Measurements from ENCODE around the gene CHAC2. TPM values are rescaled to one million over a fixed set of nuclear protein-coding genes. Genes with fewer than 3 reads are reported as not detected.

The CHAC2 gene
- total RNA-seq, 1 experiment from 2014 or later: 10.5 TPM

DNA sequence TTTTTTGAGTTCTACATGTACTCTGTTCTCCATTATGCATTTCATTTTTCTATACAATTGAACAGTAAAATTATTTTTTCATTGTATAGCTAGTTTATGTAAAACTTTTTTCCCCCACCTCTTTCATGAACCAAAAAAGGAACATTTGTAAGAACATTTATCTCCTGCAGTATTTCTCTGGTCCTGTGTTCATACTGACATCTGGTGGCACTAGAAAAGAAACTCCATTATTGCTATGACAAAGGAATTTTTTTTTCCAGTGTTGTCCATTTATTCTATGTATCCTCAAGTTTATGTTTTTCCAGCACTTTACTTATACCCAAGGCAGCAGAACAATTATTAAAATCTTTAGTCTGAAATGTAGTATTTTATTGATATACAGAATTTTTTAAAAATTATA, 27.4 kb upstream of the CHAC2 start:
- TF ChIP-seq, protein P1, sequence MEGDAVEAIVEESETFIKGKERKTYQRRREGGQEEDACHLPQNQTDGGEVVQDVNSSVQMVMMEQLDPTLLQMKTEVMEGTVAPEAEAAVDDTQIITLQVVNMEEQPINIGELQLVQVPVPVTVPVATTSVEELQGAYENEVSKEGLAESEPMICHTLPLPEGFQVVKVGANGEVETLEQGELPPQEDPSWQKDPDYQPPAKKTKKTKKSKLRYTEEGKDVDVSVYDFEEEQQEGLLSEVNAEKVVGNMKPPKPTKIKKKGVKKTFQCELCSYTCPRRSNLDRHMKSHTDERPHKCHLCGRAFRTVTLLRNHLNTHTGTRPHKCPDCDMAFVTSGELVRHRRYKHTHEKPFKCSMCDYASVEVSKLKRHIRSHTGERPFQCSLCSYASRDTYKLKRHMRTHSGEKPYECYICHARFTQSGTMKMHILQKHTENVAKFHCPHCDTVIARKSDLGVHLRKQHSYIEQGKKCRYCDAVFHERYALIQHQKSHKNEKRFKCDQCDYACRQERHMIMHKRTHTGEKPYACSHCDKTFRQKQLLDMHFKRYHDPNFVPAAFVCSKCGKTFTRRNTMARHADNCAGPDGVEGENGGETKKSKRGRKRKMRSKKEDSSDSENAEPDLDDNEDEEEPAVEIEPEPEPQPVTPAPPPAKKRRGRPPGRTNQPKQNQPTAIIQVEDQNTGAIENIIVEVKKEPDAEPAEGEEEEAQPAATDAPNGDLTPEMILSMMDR (IDR thresholded peaks at IDR 0.05; ENCODE audit: unreplicated experiment): peak; percentile 54
- CTCF ChIA-PET: interaction anchor here (0.6 to 2.7 kb wide), 7 partner anchors 36 to 1733 kb away, joined by 3 to 9 read pairs (median 3); no protein-coding TSS in a partner anchor

DNA sequence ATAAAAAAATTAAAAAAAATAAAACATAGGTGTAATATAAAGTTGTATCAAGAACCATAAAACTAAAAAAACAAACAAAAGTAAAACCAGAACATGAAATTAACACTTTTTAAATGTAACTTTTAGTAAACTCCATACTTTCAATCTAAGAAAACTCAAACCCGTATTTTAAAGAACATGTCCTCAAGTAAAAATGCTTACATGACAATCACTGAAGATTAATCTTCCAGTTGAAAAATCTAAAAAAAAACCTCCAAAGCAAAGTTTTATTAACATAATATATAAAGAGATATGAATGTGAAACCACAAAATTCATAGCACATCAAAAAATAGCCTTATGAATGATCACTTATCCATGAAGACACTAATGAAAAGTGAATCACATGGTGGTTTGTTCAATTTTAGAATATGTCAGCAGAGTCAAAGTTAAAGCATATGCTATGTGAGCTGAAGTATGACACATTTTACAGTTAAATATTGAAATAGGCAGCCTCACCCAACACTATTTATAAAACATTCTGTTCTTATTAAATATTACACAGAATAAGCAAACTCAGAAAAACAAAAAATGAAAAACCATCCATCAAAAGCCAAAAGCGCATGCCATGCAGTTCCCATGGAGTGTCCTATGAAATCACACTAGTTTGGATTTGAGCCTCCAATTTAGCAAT, 23.1 kb upstream of the CHAC2 start:
- Mint-ChIP-seq H3K9me3 (ENCODE audit: unreplicated experiment) (no peaks in the 10 kb centered on the region), H3K4me3 (ENCODE audit: unreplicated experiment) (no peak overlapping the region), H3K27ac (ENCODE audit: low read depth, unreplicated experiment) (peak overlapping the region; percentile 67), H3K27me3 (ENCODE audit: insufficient read depth, unreplicated experiment) (no peaks in the 10 kb centered on the region), H3K4me1 (ENCODE audit: insufficient read depth, unreplicated experiment) (peaks cover 7% of the 10 kb centered on the region), H3K36me3 (ENCODE audit: insufficient read depth, unreplicated experiment) (peaks cover 7% of the 10 kb centered on the region)
- POLR2A ChIA-PET: interaction anchor here (0.7 to 1.5 kb wide), 3 partner anchors 23 to 128 kb away, joined by 3 to 12 read pairs (median 6); partner anchors contain the start of gene CHAC2
- DNase-seq (ENCODE audit: unreplicated experiment): no peak
- TF ChIP-seq, protein P1 (IDR thresholded peaks at IDR 0.05; ENCODE audit: unreplicated experiment): no peak
- intact Hi-C loops (cut with micrococcal nuclease): loop anchor here (5.0 kb wide), 1 partner anchor 542 kb away; no protein-coding TSS in a partner anchor
- no TSS peak for BruUV-seq (replicated peaks)
- CTCF ChIA-PET: interaction anchor here (1.0 kb wide), 1 partner anchor 29 kb away, joined by 3 read pairs; no protein-coding TSS in a partner anchor

More for the DNA sequence above, 27.4 kb upstream of the CHAC2 start:
- peak; percentile 26 for DNase-seq (ENCODE audit: unreplicated experiment)
- H3K27ac Mint-ChIP-seq (ENCODE audit: low read depth, unreplicated experiment): no peak overlapping the region
- POLR2A ChIA-PET: no interaction called here
- H3K4me3 Mint-ChIP-seq (ENCODE audit: unreplicated experiment): no peak overlapping the region
- intact Hi-C loops (cut with micrococcal nuclease): loop anchor here (1.0 to 5.0 kb wide), 2 partner anchors 317 to 538 kb away; no protein-coding TSS in a partner anchor
- BruUV-seq (replicated peaks): no TSS peak
- H3K27me3 Mint-ChIP-seq (ENCODE audit: insufficient read depth, unreplicated experiment): no peaks in the 10 kb centered on the region
- H3K4me1 Mint-ChIP-seq (ENCODE audit: insufficient read depth, unreplicated experiment): peaks cover 7% of the 10 kb centered on the region
- H3K36me3 Mint-ChIP-seq (ENCODE audit: insufficient read depth, unreplicated experiment): peaks cover 5% of the 10 kb centered on the region
- H3K9me3 Mint-ChIP-seq (ENCODE audit: unreplicated experiment): no peaks in the 10 kb centered on the region

DNA sequence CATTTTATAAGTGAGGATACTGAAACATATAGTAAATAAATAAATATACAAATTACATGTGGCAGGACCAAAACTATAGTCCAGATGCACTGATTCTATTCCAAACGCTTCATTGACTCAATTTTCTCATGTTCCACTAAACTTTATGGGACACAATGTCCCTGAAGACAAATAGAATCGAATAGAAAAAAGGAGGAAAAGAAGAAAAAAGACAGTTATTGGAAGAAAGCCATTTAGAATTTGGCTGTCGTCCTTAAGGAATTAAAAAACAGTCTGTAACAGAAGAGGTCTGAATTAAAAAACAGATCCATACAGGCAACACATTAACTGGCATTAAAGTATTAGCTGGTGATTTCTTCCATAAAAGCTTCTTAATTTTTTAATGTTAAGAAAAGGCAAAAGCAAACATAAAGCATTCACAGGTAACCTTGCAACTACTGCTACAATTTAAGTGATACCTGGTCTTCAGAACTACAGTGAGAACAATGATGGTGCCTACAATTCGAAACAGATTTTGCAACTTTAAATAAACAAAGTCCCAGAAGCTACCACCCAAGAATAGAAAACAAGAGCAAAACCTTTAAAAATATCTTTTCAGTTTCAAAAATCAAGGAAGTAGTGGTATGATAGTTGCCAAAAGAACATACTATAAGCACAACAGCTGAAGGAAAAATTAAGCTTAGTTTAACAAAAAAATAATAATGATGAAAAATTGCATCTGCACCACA, 17.4 kb upstream of the CHAC2 start:
- Mint-ChIP-seq H3K36me3 (ENCODE audit: insufficient read depth, unreplicated experiment) (peaks cover 7% of the 10 kb centered on the region), H3K4me1 (ENCODE audit: insufficient read depth, unreplicated experiment) (peaks cover 21% of the 10 kb centered on the region), H3K4me3 (ENCODE audit: unreplicated experiment) (no peak overlapping the region), H3K9me3 (ENCODE audit: unreplicated experiment) (no peaks in the 10 kb centered on the region), H3K27ac (ENCODE audit: low read depth, unreplicated experiment) (no peak overlapping the region), H3K27me3 (ENCODE audit: insufficient read depth, unreplicated experiment) (no peaks in the 10 kb centered on the region)
- DNase-seq (ENCODE audit: unreplicated experiment): no peak
- CTCF ChIA-PET: no interaction called here
- POLR2A ChIA-PET: interaction anchor here (0.7 kb wide), 2 partner anchors 18 to 1534 kb away, joined by 3 read pairs; no protein-coding TSS in a partner anchor
- intact Hi-C loops (cut with micrococcal nuclease): no loop called here
- BruUV-seq (replicated peaks): no TSS peak
- TF ChIP-seq, protein P1 (IDR thresholded peaks at IDR 0.05; ENCODE audit: unreplicated experiment): no peak

GRCh38 chr2:53751728-53752127, 15.9 kb upstream of the CHAC2 start:
- BruUV-seq (replicated peaks): no TSS peak
- H3K4me1 Mint-ChIP-seq (ENCODE audit: insufficient read depth, unreplicated experiment): peaks cover 25% of the 10 kb centered on the region
- no peak overlapping the region for H3K4me3 Mint-ChIP-seq (ENCODE audit: unreplicated experiment)
- H3K27ac Mint-ChIP-seq (ENCODE audit: low read depth, unreplicated experiment): peak overlapping the region; percentile 19
- H3K27me3 Mint-ChIP-seq (ENCODE audit: insufficient read depth, unreplicated experiment): no peaks in the 10 kb centered on the region
- ChIA-PET POLR2A (interaction anchor here (1.0 to 1.2 kb wide), 2 partner anchors 9 to 16 kb away, joined by 3 to 7 read pairs; partner anchors contain the start of gene CHAC2), CTCF (interaction anchor here (0.6 to 0.9 kb wide), 4 partner anchors 10 to 936 kb away, joined by 3 to 4 read pairs (median 4); no protein-coding TSS in a partner anchor)
- H3K9me3 Mint-ChIP-seq (ENCODE audit: unreplicated experiment): no peaks in the 10 kb centered on the region
- no peak for DNase-seq (ENCODE audit: unreplicated experiment)
- intact Hi-C loops (cut with micrococcal nuclease): no loop called here
- TF ChIP-seq, protein P1 (IDR thresholded peaks at IDR 0.05; ENCODE audit: unreplicated experiment): no peak
- H3K36me3 Mint-ChIP-seq (ENCODE audit: insufficient read depth, unreplicated experiment): peaks cover 11% of the 10 kb centered on the region
